Measurements from ENCODE around the gene IL10RA. TPM values are rescaled to one million over a fixed set of nuclear protein-coding genes. Genes with fewer than 3 reads are reported as not detected.
"Not testable (repeated sequence)": the region's sequence is repeated elsewhere in the genome, so short reads cannot be mapped to it uniquely, and the experiment has no call there.

IL10RA gene
- total RNA-seq, 1 donor from 2014 or later = 88.3 TPM

DNA sequence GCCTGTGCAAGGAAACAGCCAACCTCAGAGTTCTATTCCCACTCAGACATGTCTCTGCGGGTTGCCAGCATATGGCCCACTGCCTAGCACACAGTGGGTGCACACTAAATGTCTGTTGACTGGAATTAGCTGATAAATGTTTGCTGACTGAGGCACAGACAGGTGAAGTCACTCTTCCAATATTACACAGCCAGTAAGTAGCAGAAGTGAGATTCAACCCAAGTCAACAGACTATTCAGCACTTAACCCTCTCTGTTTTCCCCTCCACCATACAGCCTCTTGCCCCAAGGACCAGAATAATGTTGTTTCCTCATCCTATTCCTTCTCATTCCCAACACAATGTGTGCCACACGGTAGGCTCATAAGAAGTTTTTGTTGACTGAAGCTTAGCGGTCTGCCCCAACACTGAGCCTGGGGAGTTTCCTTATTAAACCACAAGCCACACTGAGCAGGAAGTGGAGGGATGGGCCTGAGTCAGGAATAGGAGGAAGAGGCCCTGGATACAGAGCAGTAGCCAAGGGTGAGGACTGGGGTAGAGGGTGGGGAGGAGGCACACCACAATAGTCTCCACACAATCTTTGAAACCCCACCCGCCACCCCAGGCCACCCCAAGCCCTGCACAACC lies 15.7 kb upstream of the IL10RA start:
- Mint-ChIP-seq H3K27ac (peak overlapping the region; percentile 83), H3K36me3 (ENCODE audit: low read depth) (peaks cover 6% of the 10 kb centered on the region), H3K9me3 (no peaks in the 10 kb centered on the region), H3K4me1 (ENCODE audit: low read depth) (peaks cover 66% of the 10 kb centered on the region), H3K4me3 (peak overlapping the region; percentile 57), H3K27me3 (ENCODE audit: insufficient read depth) (no peaks in the 10 kb centered on the region)
- peak; percentile 43 for DNase-seq (ENCODE audit: low spot score)
- intact Hi-C loops (cut with micrococcal nuclease) = loop anchor here (1.0 kb wide), 1 partner anchor 20 kb away; no protein-coding TSS in a partner anchor

DNA sequence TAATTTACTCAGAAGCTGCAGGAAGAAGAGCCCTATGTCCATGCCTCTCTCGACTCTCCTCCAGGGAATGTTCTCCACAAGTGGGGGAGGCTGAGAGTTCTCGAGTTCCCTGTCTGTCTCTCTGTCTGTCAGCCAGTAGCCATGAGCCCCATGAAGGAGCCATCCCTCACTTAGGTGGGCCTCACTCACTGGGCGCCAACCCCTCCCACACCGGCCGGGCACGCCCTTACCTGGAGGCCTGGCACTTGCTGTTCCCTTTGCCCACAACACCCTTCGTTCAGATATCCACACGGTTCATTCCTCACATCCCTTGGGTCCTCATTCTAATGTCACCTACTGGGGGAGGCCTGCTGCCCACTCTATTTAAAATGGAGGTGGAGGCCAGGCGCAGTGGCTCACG lies 14.2 kb upstream of the IL10RA start:
- peaks cover 78% of the 10 kb centered on the region for H3K4me1 Mint-ChIP-seq (ENCODE audit: low read depth)
- H3K4me3 Mint-ChIP-seq = no peak overlapping the region
- H3K27me3 Mint-ChIP-seq (ENCODE audit: insufficient read depth) = no peaks in the 10 kb centered on the region
- intact Hi-C loops (cut with micrococcal nuclease) = no loop called here
- no peak for DNase-seq (ENCODE audit: low spot score)
- peaks cover 9% of the 10 kb centered on the region for H3K36me3 Mint-ChIP-seq (ENCODE audit: low read depth)
- no peaks in the 10 kb centered on the region for H3K9me3 Mint-ChIP-seq
- H3K27ac Mint-ChIP-seq = no peak overlapping the region

DNA sequence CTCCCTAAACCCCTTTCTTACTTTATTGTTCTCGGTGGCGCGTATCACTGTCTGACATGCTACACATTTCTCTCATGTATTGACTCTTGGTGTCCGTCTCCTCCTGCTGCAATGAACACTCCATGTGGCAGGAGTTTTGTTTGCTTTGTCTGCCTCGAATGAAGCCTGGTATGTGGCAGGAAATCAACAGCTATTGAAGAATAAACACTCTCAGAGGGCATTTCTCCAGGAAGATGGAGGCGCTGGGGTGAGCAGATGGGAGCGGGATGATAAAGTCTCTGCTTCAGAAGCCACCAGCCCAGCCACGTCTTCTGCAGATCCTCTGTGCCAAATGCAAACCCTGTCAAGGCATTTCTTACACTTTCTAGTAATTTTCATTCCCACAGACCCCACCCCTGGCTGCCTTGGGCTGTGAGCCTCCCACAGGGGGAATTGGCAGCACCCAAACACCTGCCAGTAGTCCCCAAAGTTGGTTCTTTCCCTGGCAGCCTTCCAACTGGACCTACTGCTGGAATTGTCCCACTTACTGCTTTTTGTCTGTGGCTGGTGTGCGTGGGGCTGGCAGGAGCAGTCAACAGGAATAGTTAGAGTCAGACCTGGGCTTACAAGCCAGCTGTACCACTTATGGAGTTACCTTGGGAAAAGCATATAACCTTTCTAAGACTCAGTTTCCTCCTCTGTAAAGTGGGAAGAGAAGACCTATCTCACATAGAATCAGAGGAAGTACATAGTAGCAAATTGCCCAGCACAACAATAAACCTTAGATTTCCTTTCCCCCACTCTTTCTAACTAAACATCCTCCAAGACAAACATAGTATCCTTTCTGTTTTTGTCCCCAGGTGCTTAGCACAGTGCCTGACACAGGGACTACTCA lies 13.3 kb upstream of the IL10RA start:
- Mint-ChIP-seq H3K4me1 (ENCODE audit: low read depth) (peaks cover 86% of the 10 kb centered on the region), H3K27me3 (ENCODE audit: insufficient read depth) (no peaks in the 10 kb centered on the region), H3K36me3 (ENCODE audit: low read depth) (peaks cover 16% of the 10 kb centered on the region), H3K9me3 (no peaks in the 10 kb centered on the region), H3K4me3 (peak overlapping the region; percentile 58), H3K27ac (peak overlapping the region; percentile 31)
- intact Hi-C loops (cut with micrococcal nuclease) = no loop called here
- DNase-seq (ENCODE audit: low spot score) = no peak

DNA sequence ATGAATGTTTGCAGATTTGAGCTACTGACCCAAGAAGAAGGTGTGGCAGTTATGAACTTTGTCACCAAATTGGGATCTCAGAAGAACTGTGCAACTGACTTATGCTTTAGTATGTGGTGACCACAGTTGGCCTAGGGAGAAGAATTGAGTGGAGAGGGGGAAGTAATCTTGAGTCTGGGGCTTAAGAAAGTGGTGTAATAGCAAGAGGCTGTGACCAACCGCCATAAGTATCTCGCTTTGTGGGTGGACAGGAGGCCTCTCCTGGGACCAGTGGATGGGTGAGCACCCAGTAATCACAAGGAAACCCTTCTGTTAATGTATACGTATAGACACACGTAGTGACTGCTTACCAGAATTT lies 12.7 kb upstream of the IL10RA start:
- peaks cover 86% of the 10 kb centered on the region for H3K4me1 Mint-ChIP-seq (ENCODE audit: low read depth)
- H3K9me3 Mint-ChIP-seq = no peaks in the 10 kb centered on the region
- no peak for DNase-seq (ENCODE audit: low spot score)
- peaks cover 18% of the 10 kb centered on the region for H3K36me3 Mint-ChIP-seq (ENCODE audit: low read depth)
- H3K27me3 Mint-ChIP-seq (ENCODE audit: insufficient read depth) = no peaks in the 10 kb centered on the region
- H3K27ac Mint-ChIP-seq = peak overlapping the region; percentile 25
- intact Hi-C loops (cut with micrococcal nuclease) = no loop called here
- peak overlapping the region; percentile 58 for H3K4me3 Mint-ChIP-seq

DNA sequence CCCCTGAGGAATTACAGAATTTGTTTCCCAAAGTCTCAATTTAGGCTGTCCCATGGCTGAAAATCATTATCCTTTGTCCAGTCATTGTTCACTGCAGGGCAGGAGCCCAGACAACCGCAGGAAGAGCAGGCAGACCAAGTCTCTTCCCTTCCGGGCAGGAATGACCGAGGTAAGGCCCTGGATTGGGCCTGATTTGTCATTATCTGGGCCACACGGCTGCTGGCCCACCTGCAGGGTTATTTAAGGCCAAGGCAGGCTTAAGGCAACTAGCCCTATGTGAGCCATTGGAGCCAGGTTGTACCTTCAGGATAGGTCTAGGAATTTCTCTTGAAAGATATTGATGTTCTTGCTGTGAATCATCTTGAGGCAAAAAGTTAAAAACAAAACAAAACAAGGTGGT lies 9.7 kb upstream of the IL10RA start:
- H3K4me3 Mint-ChIP-seq = no peak overlapping the region
- H3K27ac Mint-ChIP-seq = no peak overlapping the region
- H3K27me3 Mint-ChIP-seq (ENCODE audit: insufficient read depth) = no peaks in the 10 kb centered on the region
- peaks cover 22% of the 10 kb centered on the region for H3K36me3 Mint-ChIP-seq (ENCODE audit: low read depth)
- H3K4me1 Mint-ChIP-seq (ENCODE audit: low read depth) = peaks cover 77% of the 10 kb centered on the region
- intact Hi-C loops (cut with micrococcal nuclease) = no loop called here
- no peak for DNase-seq (ENCODE audit: low spot score)
- no peaks in the 10 kb centered on the region for H3K9me3 Mint-ChIP-seq

DNA sequence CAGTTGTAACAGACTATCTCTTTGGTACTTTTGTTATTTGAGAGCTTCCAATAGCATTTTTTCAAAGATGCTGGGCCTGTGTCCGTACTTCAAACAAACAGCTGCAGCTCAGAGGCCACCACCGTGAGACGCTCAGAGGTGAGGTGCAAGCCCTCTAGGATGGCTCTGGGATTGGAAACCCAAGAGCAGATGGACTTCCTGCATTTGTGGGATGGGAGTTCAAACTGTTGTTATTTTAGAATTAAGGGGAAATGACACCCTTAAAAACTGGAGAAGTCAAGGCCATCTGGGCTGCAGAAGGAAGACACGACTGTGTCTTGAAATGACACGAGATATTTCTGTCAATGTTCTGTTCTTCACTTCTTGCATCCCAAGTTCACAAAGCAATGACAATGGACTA lies 9.2 kb upstream of the IL10RA start:
- no peak overlapping the region for H3K4me3 Mint-ChIP-seq
- intact Hi-C loops (cut with micrococcal nuclease) = no loop called here
- peaks cover 77% of the 10 kb centered on the region for H3K4me1 Mint-ChIP-seq (ENCODE audit: low read depth)
- H3K9me3 Mint-ChIP-seq = no peaks in the 10 kb centered on the region
- no peaks in the 10 kb centered on the region for H3K27me3 Mint-ChIP-seq (ENCODE audit: insufficient read depth)
- H3K36me3 Mint-ChIP-seq (ENCODE audit: low read depth) = peaks cover 25% of the 10 kb centered on the region
- peak overlapping the region; percentile 11 for H3K27ac Mint-ChIP-seq
- no peak for DNase-seq (ENCODE audit: low spot score)

DNA sequence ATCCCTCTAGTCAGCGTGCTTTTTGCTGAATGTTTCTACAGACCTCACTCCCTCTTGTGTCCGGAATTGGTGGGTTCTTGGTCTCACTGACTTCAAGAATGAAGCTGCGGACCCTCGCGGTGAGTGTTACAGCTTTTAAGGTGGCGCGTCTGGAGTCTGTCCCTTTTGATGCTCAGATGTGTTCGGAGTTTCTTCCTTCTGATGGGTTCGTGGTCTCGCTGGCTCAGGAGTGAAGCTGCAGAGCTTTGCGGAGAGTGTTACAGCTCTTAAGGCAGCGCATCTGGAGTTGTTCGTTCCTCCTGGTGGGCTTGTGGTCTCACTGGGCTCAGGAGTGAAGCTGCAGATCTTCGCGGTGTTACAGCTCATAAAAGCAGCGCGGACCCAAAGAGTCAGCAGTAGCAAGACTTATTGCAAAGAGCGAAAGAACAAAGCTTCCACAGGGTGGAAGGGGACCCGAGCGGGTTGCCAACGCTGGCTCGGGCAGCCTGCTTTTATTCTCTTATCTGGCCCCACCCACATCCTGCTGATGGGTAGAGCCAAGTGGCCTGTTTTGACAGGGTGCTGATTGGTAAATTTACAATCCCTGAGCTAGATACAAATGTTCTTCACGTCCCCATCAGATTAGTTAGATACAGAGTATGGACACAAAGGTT lies 8.5 kb upstream of the IL10RA start:
- peaks cover 72% of the 10 kb centered on the region for H3K4me1 Mint-ChIP-seq (ENCODE audit: low read depth)
- H3K27ac Mint-ChIP-seq = peak overlapping the region; percentile 10
- H3K27me3 Mint-ChIP-seq (ENCODE audit: insufficient read depth); DNase-seq (ENCODE audit: low spot score); H3K9me3 Mint-ChIP-seq; intact Hi-C loops (cut with micrococcal nuclease): not testable (repeated sequence)
- H3K4me3 Mint-ChIP-seq = peak overlapping the region; percentile 9
- H3K36me3 Mint-ChIP-seq (ENCODE audit: low read depth) = peaks cover 25% of the 10 kb centered on the region

DNA sequence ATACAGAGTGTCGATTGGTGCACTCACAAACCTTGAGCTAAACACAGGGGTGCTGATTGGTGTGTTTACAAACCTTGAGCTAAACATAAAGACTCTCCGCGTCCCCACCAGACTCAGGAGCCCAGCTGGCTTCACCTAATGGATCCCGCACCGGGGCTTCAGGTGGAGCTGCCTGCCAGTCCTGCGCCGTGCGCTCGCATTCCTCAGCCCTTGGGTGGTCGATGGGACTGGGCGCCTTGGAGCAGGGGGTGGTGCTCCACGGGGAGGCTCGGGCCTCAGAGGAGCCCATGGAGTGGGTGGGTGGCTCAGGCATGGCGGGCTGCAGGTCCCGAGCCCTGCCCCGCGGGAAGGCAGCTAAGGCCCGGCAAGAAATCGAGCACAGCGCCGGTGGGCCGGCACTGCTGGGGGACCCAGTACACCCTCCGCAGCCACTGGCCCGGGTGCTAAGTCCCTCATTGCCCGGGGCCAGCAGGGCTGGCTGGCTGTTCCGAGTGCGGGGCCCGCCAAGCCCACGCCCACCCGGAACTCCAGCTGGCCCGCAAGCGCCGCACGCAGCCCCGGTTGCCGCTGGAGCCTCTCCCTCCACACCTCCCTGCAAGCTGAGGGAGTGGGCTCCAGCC lies 7.8 kb upstream of the IL10RA start:
- intact Hi-C loops (cut with micrococcal nuclease); H3K27me3 Mint-ChIP-seq (ENCODE audit: insufficient read depth); H3K9me3 Mint-ChIP-seq; H3K27ac Mint-ChIP-seq; DNase-seq (ENCODE audit: low spot score); H3K4me3 Mint-ChIP-seq: not testable (repeated sequence)
- H3K4me1 Mint-ChIP-seq (ENCODE audit: low read depth) = peaks cover 72% of the 10 kb centered on the region
- H3K36me3 Mint-ChIP-seq (ENCODE audit: low read depth) = peaks cover 28% of the 10 kb centered on the region

DNA sequence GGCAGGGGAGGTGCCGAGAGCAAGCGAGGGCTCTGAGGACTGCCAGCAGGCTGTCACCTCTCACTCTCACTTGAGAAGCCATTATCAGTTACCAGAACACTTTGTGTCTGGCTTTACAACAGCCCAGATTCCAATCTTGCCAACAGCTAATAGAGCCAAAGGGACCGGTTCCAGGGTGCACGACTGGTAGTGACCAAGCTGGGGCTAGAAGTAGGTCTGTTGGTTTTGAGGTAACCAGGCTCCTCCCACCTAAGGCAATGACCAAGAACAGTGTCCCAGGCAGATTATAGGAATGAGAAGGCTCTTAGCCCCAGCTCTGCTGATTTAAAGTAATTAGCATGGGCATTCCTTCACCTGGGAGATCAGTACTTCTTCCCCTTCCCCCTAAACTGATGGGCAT lies 7.2 kb upstream of the IL10RA start:
- intact Hi-C loops (cut with micrococcal nuclease) = no loop called here
- H3K4me3 Mint-ChIP-seq = no peak overlapping the region
- DNase-seq (ENCODE audit: low spot score) = no peak

DNA sequence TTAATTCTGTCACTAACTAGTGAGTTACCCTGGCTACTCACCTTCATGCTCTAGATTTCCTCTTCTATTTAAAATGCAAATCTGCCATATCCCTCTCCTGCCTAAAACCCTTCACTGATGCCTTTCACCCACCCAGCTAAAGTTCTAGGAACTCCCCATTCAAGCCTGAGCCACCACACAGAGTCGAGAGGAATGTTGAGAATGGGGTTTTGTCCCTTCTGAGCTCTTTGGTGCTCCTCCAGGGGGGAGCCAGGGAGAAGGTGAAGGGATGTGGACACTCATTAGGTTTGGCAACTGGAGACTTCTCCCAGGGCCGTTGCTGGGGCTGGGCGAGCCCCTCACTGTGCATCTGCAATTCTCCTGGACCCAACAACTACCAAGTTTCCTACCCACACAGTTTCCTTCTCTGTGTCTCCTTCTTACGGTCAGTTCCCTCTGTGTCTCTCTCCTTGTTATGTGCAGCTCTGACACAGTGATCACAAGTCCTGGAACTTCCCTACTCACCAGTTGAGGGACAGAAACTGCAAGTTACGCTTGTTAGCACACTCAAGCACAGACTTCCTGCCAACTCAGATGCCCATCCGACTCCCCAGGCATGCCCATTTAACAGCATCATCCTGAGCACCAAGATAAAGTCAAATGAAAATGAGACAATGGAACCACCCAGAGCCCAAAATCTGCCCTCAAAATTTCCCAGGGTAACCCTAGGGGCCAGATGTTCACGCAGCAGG lies 6.5 kb upstream of the IL10RA start:
- Mint-ChIP-seq H3K9me3 (no peaks in the 10 kb centered on the region), H3K4me1 (ENCODE audit: low read depth) (peaks cover 74% of the 10 kb centered on the region), H3K36me3 (ENCODE audit: low read depth) (peaks cover 26% of the 10 kb centered on the region), H3K27ac (peak overlapping the region; percentile 40), H3K4me3 (no peak overlapping the region), H3K27me3 (ENCODE audit: insufficient read depth) (no peaks in the 10 kb centered on the region)
- intact Hi-C loops (cut with micrococcal nuclease) = no loop called here
- no peak for DNase-seq (ENCODE audit: low spot score)

More for the DNA sequence above, 7.2 kb upstream of the IL10RA start:
- Mint-ChIP-seq H3K27ac (peak overlapping the region; percentile 40), H3K27me3 (ENCODE audit: insufficient read depth) (no peaks in the 10 kb centered on the region), H3K36me3 (ENCODE audit: low read depth) (peaks cover 28% of the 10 kb centered on the region), H3K4me1 (ENCODE audit: low read depth) (peaks cover 74% of the 10 kb centered on the region), H3K9me3 (no peaks in the 10 kb centered on the region)

DNA sequence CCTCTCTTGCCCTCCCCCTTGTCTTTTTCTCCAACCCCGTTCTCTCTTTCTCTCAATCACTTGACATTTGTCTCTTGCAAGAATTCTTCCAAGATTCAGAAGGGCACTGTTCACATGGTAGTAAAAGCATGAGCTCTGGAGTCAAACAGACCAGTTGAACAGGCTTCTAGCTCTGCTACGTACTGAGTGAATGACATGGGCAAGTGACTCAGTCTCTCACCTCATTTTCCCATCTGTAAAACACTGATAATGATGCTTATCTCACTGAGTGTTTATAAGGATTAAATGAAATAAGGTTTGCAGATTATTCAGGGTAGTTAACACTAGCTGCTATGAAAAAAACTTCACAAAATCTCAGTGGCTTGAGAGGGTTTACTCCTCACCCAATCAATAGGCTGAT lies 5.9 kb upstream of the IL10RA start:
- intact Hi-C loops (cut with micrococcal nuclease) = no loop called here
- Mint-ChIP-seq H3K27ac (peak overlapping the region; percentile 40), H3K4me1 (ENCODE audit: low read depth) (peaks cover 78% of the 10 kb centered on the region), H3K4me3 (no peak overlapping the region), H3K9me3 (no peaks in the 10 kb centered on the region), H3K27me3 (ENCODE audit: insufficient read depth) (no peaks in the 10 kb centered on the region), H3K36me3 (ENCODE audit: low read depth) (peaks cover 32% of the 10 kb centered on the region)
- no peak for DNase-seq (ENCODE audit: low spot score)

DNA sequence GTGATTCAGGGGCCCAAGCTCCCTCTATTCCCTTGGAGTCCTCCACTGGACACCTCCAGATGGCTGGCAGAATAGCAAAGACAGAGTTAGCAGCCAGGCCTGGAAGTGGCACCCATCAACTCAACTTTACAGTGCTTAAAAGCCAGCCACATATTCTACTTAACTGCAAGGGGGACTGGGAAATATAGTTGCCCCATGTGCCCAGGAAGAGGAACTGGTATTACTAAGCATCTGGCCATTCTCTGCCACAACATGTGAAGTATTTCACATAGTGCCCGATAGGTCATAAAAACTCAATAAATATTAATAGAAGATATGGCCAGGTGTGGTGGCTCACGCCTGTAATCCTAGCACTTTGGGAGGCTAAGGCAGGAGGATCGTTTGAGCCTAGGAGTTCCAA lies 5.5 kb upstream of the IL10RA start:
- Mint-ChIP-seq H3K27ac (no peak overlapping the region), H3K9me3 (no peaks in the 10 kb centered on the region), H3K36me3 (ENCODE audit: low read depth) (peaks cover 31% of the 10 kb centered on the region), H3K4me3 (no peak overlapping the region), H3K27me3 (ENCODE audit: insufficient read depth) (no peaks in the 10 kb centered on the region), H3K4me1 (ENCODE audit: low read depth) (peaks cover 78% of the 10 kb centered on the region)
- intact Hi-C loops (cut with micrococcal nuclease) = no loop called here
- DNase-seq (ENCODE audit: low spot score) = no peak
